ENCODE data around the gene MGA.

Gene MGA

DNA sequence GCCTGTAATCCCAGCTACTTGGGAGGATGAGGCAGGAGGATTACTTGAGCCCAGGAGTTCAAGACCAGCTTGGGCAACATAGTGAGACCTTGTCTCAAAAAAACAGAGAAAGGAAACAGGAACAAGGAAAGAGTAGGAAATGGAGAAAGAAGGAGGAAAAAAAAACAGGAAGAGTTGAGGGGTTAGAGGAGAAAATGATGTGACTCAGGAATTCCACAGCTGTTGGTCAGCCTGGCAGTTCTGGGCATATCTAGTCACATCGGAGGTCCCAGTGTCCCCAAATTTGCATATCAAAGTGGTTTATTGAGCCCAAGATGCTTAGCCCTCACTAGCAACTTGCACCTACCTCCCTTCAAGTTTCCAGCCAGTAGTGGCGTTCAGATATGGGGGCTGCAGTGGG lies 148.9 kb downstream of the MGA start:
- ATAC-seq, result no peak
- TF ChIP-seq TCF4 (CRISPR knock-in tag; IDR thresholded peaks at IDR 0.05; ENCODE audit: borderline replicate concordance) (no peak), SNAI2 (CRISPR knock-in tag; IDR thresholded peaks at IDR 0.05) (no peak), ZNF565 (CRISPR knock-in tag; conservative IDR thresholded peaks at IDR 0.05; ENCODE audit: low read depth) (no peak), ZNF8 (CRISPR knock-in tag; IDR thresholded peaks at IDR 0.05) (no peak), TOX (CRISPR knock-in tag; IDR thresholded peaks at IDR 0.05; ENCODE audit: borderline replicate concordance) (no peak), ESRRG (CRISPR knock-in tag; IDR thresholded peaks at IDR 0.05) (no peak)
- TF ChIP-seq, protein P1, sequence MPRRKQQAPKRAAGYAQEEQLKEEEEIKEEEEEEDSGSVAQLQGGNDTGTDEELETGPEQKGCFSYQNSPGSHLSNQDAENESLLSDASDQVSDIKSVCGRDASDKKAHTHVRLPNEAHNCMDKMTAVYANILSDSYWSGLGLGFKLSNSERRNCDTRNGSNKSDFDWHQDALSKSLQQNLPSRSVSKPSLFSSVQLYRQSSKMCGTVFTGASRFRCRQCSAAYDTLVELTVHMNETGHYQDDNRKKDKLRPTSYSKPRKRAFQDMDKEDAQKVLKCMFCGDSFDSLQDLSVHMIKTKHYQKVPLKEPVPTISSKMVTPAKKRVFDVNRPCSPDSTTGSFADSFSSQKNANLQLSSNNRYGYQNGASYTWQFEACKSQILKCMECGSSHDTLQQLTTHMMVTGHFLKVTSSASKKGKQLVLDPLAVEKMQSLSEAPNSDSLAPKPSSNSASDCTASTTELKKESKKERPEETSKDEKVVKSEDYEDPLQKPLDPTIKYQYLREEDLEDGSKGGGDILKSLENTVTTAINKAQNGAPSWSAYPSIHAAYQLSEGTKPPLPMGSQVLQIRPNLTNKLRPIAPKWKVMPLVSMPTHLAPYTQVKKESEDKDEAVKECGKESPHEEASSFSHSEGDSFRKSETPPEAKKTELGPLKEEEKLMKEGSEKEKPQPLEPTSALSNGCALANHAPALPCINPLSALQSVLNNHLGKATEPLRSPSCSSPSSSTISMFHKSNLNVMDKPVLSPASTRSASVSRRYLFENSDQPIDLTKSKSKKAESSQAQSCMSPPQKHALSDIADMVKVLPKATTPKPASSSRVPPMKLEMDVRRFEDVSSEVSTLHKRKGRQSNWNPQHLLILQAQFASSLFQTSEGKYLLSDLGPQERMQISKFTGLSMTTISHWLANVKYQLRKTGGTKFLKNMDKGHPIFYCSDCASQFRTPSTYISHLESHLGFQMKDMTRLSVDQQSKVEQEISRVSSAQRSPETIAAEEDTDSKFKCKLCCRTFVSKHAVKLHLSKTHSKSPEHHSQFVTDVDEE (CRISPR knock-in tag; IDR thresholded peaks at IDR 0.05), result no peak
- TF ChIP-seq, protein P2, sequence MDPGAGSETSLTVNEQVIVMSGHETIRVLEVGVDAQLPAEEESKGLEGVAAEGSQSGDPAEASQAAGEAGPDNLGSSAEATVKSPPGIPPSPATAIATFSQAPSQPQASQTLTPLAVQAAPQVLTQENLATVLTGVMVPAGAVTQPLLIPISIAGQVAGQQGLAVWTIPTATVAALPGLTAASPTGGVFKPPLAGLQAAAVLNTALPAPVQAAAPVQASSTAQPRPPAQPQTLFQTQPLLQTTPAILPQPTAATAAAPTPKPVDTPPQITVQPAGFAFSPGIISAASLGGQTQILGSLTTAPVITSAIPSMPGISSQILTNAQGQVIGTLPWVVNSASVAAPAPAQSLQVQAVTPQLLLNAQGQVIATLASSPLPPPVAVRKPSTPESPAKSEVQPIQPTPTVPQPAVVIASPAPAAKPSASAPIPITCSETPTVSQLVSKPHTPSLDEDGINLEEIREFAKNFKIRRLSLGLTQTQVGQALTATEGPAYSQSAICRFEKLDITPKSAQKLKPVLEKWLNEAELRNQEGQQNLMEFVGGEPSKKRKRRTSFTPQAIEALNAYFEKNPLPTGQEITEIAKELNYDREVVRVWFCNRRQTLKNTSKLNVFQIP (CRISPR knock-in tag; IDR thresholded peaks at IDR 0.05; ENCODE audit: borderline replicate concordance, low read depth), result no peak

DNA sequence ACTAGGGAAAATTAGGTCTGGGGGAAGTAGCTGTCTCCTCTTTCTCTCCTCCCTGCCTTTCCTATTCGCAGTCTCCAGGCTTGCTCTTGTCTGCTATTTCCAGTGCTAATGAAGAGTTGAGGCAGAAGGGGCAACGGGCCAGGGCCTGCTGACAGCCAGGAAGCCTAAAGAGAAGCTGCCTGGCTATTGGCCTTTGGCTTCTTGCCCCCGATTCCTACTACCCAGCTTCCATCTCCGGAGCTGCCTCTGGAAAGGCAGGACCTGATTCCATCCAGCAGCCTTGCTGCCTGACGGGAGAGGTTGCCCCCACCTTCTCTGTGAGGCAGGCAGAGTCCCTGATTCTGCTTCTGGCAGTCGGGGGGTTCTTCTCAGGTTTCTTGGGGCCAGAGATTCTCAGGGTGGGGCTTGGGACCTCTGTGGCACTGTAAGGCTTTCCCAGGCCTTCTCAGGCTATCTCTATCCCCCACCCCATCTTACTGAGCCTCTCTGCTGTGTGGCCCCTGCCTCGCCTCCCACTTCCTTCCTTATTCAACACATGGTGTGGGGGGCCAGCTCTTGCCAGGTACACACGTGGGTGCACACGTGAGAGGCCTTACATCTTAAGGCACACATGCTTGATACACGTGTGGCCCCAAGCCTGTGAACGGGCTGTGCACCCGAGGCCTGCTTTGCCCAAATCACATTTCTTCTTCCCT lies 149.5 kb downstream of the MGA start:
- no peak for ATAC-seq
- TF ChIP-seq GLIS3 (CRISPR knock-in tag; IDR thresholded peaks at IDR 0.05), result no peak
- no peak for TF ChIP-seq TCF4 (CRISPR knock-in tag; IDR thresholded peaks at IDR 0.05; ENCODE audit: borderline replicate concordance)
- TF ChIP-seq BACH2 (CRISPR knock-in tag; IDR thresholded peaks at IDR 0.05; ENCODE audit: borderline replicate concordance), result no peak
- TF ChIP-seq RARB (CRISPR knock-in tag; IDR thresholded peaks at IDR 0.05), result no peak
- TF ChIP-seq ZNF565 (CRISPR knock-in tag; conservative IDR thresholded peaks at IDR 0.05; ENCODE audit: low read depth), result no peak
- no peak for TF ChIP-seq ZNF8 (CRISPR knock-in tag; IDR thresholded peaks at IDR 0.05)
- TF ChIP-seq SNAI2 (CRISPR knock-in tag; IDR thresholded peaks at IDR 0.05), result no peak
- no peak for TF ChIP-seq ZC3H10 (CRISPR knock-in tag; IDR thresholded peaks at IDR 0.05)
- TF ChIP-seq TOX (CRISPR knock-in tag; IDR thresholded peaks at IDR 0.05; ENCODE audit: borderline replicate concordance), result no peak
- TF ChIP-seq, protein P3, sequence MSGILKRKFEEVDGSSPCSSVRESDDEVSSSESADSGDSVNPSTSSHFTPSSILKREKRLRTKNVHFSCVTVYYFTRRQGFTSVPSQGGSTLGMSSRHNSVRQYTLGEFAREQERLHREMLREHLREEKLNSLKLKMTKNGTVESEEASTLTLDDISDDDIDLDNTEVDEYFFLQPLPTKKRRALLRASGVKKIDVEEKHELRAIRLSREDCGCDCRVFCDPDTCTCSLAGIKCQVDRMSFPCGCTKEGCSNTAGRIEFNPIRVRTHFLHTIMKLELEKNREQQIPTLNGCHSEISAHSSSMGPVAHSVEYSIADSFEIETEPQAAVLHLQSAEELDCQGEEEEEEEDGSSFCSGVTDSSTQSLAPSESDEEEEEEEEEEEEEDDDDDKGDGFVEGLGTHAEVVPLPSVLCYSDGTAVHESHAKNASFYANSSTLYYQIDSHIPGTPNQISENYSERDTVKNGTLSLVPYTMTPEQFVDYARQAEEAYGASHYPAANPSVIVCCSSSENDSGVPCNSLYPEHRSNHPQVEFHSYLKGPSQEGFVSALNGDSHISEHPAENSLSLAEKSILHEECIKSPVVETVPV (CRISPR knock-in tag; IDR thresholded peaks at IDR 0.05), result no peak
- TF ChIP-seq ARNTL (CRISPR knock-in tag; IDR thresholded peaks at IDR 0.05; ENCODE audit: borderline replicate concordance, low read depth), result no peak
- TF ChIP-seq ESRRG (CRISPR knock-in tag; IDR thresholded peaks at IDR 0.05), result no peak
- TF ChIP-seq, protein P2 (CRISPR knock-in tag; IDR thresholded peaks at IDR 0.05; ENCODE audit: borderline replicate concordance, low read depth), result no peak
- TF ChIP-seq ISL1 (CRISPR knock-in tag; IDR thresholded peaks at IDR 0.05), result no peak
- TF ChIP-seq PPARA (CRISPR knock-in tag; IDR thresholded peaks at IDR 0.05; ENCODE audit: borderline replicate concordance), result no peak
- TF ChIP-seq ZNF70 (CRISPR knock-in tag; IDR thresholded peaks at IDR 0.05), result no peak
- TF ChIP-seq, protein P4, sequence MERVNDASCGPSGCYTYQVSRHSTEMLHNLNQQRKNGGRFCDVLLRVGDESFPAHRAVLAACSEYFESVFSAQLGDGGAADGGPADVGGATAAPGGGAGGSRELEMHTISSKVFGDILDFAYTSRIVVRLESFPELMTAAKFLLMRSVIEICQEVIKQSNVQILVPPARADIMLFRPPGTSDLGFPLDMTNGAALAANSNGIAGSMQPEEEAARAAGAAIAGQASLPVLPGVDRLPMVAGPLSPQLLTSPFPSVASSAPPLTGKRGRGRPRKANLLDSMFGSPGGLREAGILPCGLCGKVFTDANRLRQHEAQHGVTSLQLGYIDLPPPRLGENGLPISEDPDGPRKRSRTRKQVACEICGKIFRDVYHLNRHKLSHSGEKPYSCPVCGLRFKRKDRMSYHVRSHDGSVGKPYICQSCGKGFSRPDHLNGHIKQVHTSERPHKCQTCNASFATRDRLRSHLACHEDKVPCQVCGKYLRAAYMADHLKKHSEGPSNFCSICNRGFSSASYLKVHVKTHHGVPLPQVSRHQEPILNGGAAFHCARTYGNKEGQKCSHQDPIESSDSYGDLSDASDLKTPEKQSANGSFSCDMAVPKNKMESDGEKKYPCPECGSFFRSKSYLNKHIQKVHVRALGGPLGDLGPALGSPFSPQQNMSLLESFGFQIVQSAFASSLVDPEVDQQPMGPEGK (CRISPR knock-in tag; IDR thresholded peaks at IDR 0.05; ENCODE audit: borderline replicate concordance), result no peak
- no peak for TF ChIP-seq ZFP3 (CRISPR knock-in tag; IDR thresholded peaks at IDR 0.05)
- TF ChIP-seq CSDC2 (CRISPR knock-in tag; IDR thresholded peaks at IDR 0.05), result no peak
- TF ChIP-seq, protein P1 (CRISPR knock-in tag; IDR thresholded peaks at IDR 0.05), result no peak

Data from SK-N-SH treated with all-trans-retinoic acid at 6 μM for 48 hours (cell line).